ENCODE data around the gene PAGE2B.

The PAGE2B gene, protein sequence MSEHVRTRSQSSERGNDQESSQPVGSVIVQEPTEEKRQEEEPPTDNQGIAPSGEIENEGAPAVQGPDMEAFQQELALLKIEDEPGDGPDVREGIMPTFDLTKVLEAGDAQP

GRCh38 chrX:55074851-55075467 lies at the start of gene PAGE2B:
Gene PAGE2B, plus strand, starts transcription at chrX:55075030. Its CDS starts 1,012 bp downstream, at chrX:55076042.
- TF ChIP-seq, protein P1, sequence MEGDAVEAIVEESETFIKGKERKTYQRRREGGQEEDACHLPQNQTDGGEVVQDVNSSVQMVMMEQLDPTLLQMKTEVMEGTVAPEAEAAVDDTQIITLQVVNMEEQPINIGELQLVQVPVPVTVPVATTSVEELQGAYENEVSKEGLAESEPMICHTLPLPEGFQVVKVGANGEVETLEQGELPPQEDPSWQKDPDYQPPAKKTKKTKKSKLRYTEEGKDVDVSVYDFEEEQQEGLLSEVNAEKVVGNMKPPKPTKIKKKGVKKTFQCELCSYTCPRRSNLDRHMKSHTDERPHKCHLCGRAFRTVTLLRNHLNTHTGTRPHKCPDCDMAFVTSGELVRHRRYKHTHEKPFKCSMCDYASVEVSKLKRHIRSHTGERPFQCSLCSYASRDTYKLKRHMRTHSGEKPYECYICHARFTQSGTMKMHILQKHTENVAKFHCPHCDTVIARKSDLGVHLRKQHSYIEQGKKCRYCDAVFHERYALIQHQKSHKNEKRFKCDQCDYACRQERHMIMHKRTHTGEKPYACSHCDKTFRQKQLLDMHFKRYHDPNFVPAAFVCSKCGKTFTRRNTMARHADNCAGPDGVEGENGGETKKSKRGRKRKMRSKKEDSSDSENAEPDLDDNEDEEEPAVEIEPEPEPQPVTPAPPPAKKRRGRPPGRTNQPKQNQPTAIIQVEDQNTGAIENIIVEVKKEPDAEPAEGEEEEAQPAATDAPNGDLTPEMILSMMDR (IDR thresholded peaks at IDR 0.05; ENCODE audit: low read depth, low read length), result no peak
- DNase-seq, result no peak
- H3K36me3 ChIP-seq, result no peaks in the 10 kb centered on the region
- H3K27ac ChIP-seq, result no peak within 1 kb of the TSS
- no peak within 1 kb of the TSS for H3K4me3 ChIP-seq (ENCODE audit: low read depth, low read length)
- H3K27me3 ChIP-seq (ENCODE audit: insufficient read depth, low read depth, severe bottlenecking), result peaks cover 24% of the 10 kb centered on the region
- H3K9me3 ChIP-seq (ENCODE audit: severe bottlenecking), result no peaks in the 10 kb centered on the region

- H3K27me3 ChIP-seq (ENCODE audit: insufficient read depth, low read depth, severe bottlenecking), result peaks cover 17% of the 10 kb centered on the region
- H3K9me3 ChIP-seq (ENCODE audit: severe bottlenecking), result no peaks in the 10 kb centered on the region
- TF ChIP-seq, protein P1 (IDR thresholded peaks at IDR 0.05; ENCODE audit: low read depth, low read length), result no peak
- DNase-seq, result no peak
- no peak overlapping the region for H3K4me3 ChIP-seq (ENCODE audit: low read depth, low read length)
- H3K27ac ChIP-seq, result no peak overlapping the region
- no peaks in the 10 kb centered on the region for H3K36me3 ChIP-seq
Measured at GRCh38 chrX:55026143-55026542, 48.7 kb upstream of the PAGE2B start.

DNA sequence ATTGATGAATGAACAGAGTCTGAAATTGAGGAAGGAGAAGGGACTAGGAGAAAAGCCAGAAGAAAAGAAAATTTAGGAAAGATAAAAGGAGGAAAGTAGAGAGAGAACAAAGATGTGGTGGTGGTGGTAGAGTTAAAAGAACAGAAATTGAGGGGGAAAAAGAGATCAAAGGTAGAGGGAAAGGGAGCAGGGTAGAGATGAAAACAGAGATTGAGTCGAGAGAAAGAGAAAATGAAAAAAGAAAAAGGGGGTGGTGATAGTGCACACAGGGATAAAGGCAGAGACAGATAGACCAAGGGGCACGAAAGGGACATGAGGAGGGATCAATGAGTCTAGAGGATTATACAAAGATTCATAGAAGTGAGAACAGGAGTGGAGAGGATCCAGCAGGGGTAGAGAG lies 48.0 kb upstream of the PAGE2B start:
- Histone ChIP-seq H3K4me3 (ENCODE audit: low read depth, low read length) (no peak overlapping the region), H3K27ac (no peak overlapping the region), H3K27me3 (ENCODE audit: insufficient read depth, low read depth, severe bottlenecking) (peaks cover 22% of the 10 kb centered on the region), H3K36me3 (no peaks in the 10 kb centered on the region), H3K9me3 (ENCODE audit: severe bottlenecking) (no peaks in the 10 kb centered on the region)
- DNase-seq, result no peak
- TF ChIP-seq, protein P1 (IDR thresholded peaks at IDR 0.05; ENCODE audit: low read depth, low read length), result no peak

- peaks cover 32% of the 10 kb centered on the region for H3K27me3 ChIP-seq (ENCODE audit: insufficient read depth, low read depth, severe bottlenecking)
- no peaks in the 10 kb centered on the region for H3K9me3 ChIP-seq (ENCODE audit: severe bottlenecking)
- H3K4me3 ChIP-seq (ENCODE audit: low read depth, low read length), result no peak overlapping the region
- no peak for DNase-seq
- no peak overlapping the region for H3K27ac ChIP-seq
- TF ChIP-seq, protein P1 (IDR thresholded peaks at IDR 0.05; ENCODE audit: low read depth, low read length), result no peak
- no peaks in the 10 kb centered on the region for H3K36me3 ChIP-seq
Measured at GRCh38 chrX:55028040-55028439, 46.8 kb upstream of the PAGE2B start.

DNA sequence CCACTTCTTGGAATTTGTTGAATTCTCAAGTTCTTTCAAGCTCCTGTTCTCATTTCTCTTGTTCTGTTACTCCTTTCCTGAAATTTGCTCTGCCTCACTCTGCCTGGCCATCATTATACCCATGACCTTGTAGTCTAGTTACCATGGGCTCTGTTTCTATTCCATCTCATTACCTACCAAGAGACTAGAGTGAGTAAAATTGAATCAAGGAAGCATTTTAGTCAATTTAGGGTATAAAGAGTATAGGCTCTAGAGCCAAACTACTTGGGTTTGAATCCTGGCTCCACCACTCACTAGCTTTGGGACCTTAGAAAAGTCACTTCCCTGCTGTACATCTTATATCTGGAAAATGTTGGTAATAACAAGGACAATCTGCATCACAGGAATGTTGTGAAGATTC lies 46.2 kb upstream of the PAGE2B start:
- Histone ChIP-seq H3K9me3 (ENCODE audit: severe bottlenecking) (no peaks in the 10 kb centered on the region), H3K27ac (no peak overlapping the region), H3K27me3 (ENCODE audit: insufficient read depth, low read depth, severe bottlenecking) (peaks cover 33% of the 10 kb centered on the region), H3K4me3 (ENCODE audit: low read depth, low read length) (no peak overlapping the region), H3K36me3 (no peaks in the 10 kb centered on the region)
- TF ChIP-seq, protein P1 (IDR thresholded peaks at IDR 0.05; ENCODE audit: low read depth, low read length), result no peak
- no peak for DNase-seq

DNA sequence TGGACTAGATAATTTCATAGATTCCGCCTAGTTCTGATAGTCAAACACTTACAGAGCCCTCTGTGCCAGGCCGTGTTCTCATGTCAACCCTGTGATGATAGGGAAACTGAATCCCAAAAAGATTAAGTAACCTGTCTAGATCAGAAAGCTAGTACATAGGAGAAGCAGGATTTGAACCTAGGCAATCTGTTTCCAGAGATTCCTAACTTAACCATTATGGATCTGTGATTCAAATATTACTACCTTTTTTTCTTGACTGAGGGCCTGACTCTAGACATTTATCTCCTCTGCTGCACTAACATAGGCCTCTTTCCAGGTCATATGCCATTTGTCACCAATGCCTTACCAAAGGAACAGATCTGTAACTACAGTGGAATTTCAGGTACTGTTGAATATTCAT lies 45.5 kb upstream of the PAGE2B start:
- H3K27ac ChIP-seq, result no peak overlapping the region
- no peak overlapping the region for H3K4me3 ChIP-seq (ENCODE audit: low read depth, low read length)
- TF ChIP-seq, protein P1 (IDR thresholded peaks at IDR 0.05; ENCODE audit: low read depth, low read length), result no peak
- H3K9me3 ChIP-seq (ENCODE audit: severe bottlenecking), result no peaks in the 10 kb centered on the region
- no peak for DNase-seq
- H3K27me3 ChIP-seq (ENCODE audit: insufficient read depth, low read depth, severe bottlenecking), result peaks cover 33% of the 10 kb centered on the region
- H3K36me3 ChIP-seq, result no peaks in the 10 kb centered on the region

All from WERI-Rb-1 (cell line).